ENCODE measurements around the gene KCNH1. TPM values are rescaled to one million over a fixed set of nuclear protein-coding genes. Genes with fewer than 3 reads are reported as not detected.

KCNH1 gene
- total RNA-seq, 1 experiment from 2014 or later: 2.4 TPM

GRCh38 chr1:210922666-210923065, 211.3 kb downstream of the KCNH1 start:
- peak; percentile 17 for DNase-seq (ENCODE audit: low read depth)

- DNase-seq (ENCODE audit: low read depth): no peak
These were observed 212.9 kb downstream of the KCNH1 start for GRCh38 chr1:210920716-210921694.

- no peak for DNase-seq (ENCODE audit: low read depth)
These were observed 213.7 kb downstream of the KCNH1 start for GRCh38 chr1:210920258-210920657.

GRCh38 chr1:210918893-210919292, 215.1 kb downstream of the KCNH1 start:
- no peak for DNase-seq (ENCODE audit: low read depth)

GRCh38 chr1:210917560-210918169, 216.3 kb downstream of the KCNH1 start:
- no peak for DNase-seq (ENCODE audit: low read depth)

- DNase-seq (ENCODE audit: low read depth): no peak
These were observed 217.4 kb downstream of the KCNH1 start for GRCh38 chr1:210916548-210916947.

GRCh38 chr1:210915890-210916507, 217.9 kb downstream of the KCNH1 start:
- DNase-seq (ENCODE audit: low read depth): no peak

GRCh38 chr1:210912752-210913151, 221.2 kb downstream of the KCNH1 start:
- DNase-seq (ENCODE audit: low read depth): no peak

- no peak for DNase-seq (ENCODE audit: low read depth)
These were observed 223.8 kb downstream of the KCNH1 start for GRCh38 chr1:210910020-210910575.

GRCh38 chr1:210908791-210909190, 225.2 kb downstream of the KCNH1 start:
- no peak for DNase-seq (ENCODE audit: low read depth)

- no peak for DNase-seq (ENCODE audit: low read depth)
These were observed 225.7 kb downstream of the KCNH1 start for GRCh38 chr1:210908257-210908656.

GRCh38 chr1:210907251-210907805, 226.6 kb downstream of the KCNH1 start:
- no peak for DNase-seq (ENCODE audit: low read depth)

- no peak for DNase-seq (ENCODE audit: low read depth)
These were observed 227.9 kb downstream of the KCNH1 start for GRCh38 chr1:210905944-210906453.

- DNase-seq (ENCODE audit: low read depth): no peak
These were observed 228.5 kb downstream of the KCNH1 start for GRCh38 chr1:210905365-210905904.

- no peak for DNase-seq (ENCODE audit: low read depth)
These were observed 231.8 kb downstream of the KCNH1 start for GRCh38 chr1:210901981-210902770.

- DNase-seq (ENCODE audit: low read depth): no peak
These were observed 233.1 kb downstream of the KCNH1 start for GRCh38 chr1:210900820-210901219.

GRCh38 chr1:210900079-210900478, 233.9 kb downstream of the KCNH1 start:
- DNase-seq (ENCODE audit: low read depth): no peak

- no peak for DNase-seq (ENCODE audit: low read depth)
These were observed 234.3 kb downstream of the KCNH1 start for GRCh38 chr1:210899676-210900075.

- DNase-seq (ENCODE audit: low read depth): no peak
These were observed 235.5 kb downstream of the KCNH1 start for GRCh38 chr1:210898473-210898872.

GRCh38 chr1:210883821-210884220, 250.1 kb downstream of the KCNH1 start:
- peak; percentile 83 for DNase-seq (ENCODE audit: low read depth)

Measured in HT1080 (cell line).